HEK293T (cell line): ENCODE data around the gene CTIF.

ENCODE experiments used
- CTCF ChIA-PET: fragments of 350-600 bp; formaldehyde crosslinking; extraction: SDS; loops from one replicate; lab custom pipeline; 2021; ENCODE audit warnings: antibody characterized with exemption, inconsistent platforms; lab: Yijun Ruan, JAX
- POLR2A ChIA-PET: fragments of 350-600 bp; formaldehyde crosslinking; extraction: SDS; loops from one replicate; lab custom pipeline; 2020; ENCODE audit warnings: antibody characterized with exemption, inconsistent platforms; lab: Yijun Ruan, JAX
- DNase-seq: peaks from one replicate; pipeline ENCODE4 v3.0.0; 2012; ENCODE audit warnings: mixed read lengths; ENCODE audit errors: extremely low spot score
- ARNT ChIP-seq: fragments of 450-650 bp; IDR thresholded peaks from 2 replicates; pipeline ENCODE4 v1.6.1; 2017; ENCODE audit warnings: mild to moderate bottlenecking
- BHLHE40 ChIP-seq: fragments of 450-650 bp; IDR thresholded peaks from 2 replicates; pipeline ENCODE4 v1.6.1; 2016; ENCODE audit warnings: mild to moderate bottlenecking, moderate library complexity, borderline replicate concordance
- CTBP1 ChIP-seq: fragments of 450-650 bp; IDR thresholded peaks from 2 replicates; pipeline ENCODE4 v1.6.1; 2016; ENCODE audit warnings: borderline replicate concordance
- ELF4 ChIP-seq: fragments of 450-650 bp; IDR thresholded peaks from 2 replicates; pipeline ENCODE4 v1.6.1; 2017; ENCODE audit warnings: antibody characterized with exemption
- FOXA1 ChIP-seq: fragments of 450-650 bp; IDR thresholded peaks from 2 replicates; pipeline ENCODE4 v1.6.1; 2016; ENCODE audit warnings: mild to moderate bottlenecking
- FOXK2 ChIP-seq: fragments of 450-650 bp; IDR thresholded peaks from 2 replicates; pipeline ENCODE4 v1.6.1; 2016; ENCODE audit warnings: mild to moderate bottlenecking
- FOXM1 ChIP-seq: fragments of 450-650 bp; IDR thresholded peaks from 2 replicates; pipeline ENCODE4 v1.6.1; 2017; ENCODE audit warnings: mild to moderate bottlenecking, borderline replicate concordance
- HDGF ChIP-seq: fragments of 450-650 bp; IDR thresholded peaks from 2 replicates; pipeline ENCODE4 v1.6.1; 2017; ENCODE audit warnings: antibody characterized with exemption, borderline replicate concordance
- L3MBTL2 ChIP-seq: fragments of 450-650 bp; conservative IDR thresholded peaks from 2 replicates; pipeline ENCODE4 v1.6.1; 2016; ENCODE audit warnings: mild to moderate bottlenecking
- LEF1 ChIP-seq: fragments of 450-650 bp; IDR thresholded peaks from 2 replicates; pipeline ENCODE4 v1.6.1; 2017; ENCODE audit warnings: mild to moderate bottlenecking, borderline replicate concordance
- NFRKB ChIP-seq: fragments of 450-650 bp; IDR thresholded peaks from 2 replicates; pipeline ENCODE4 v1.6.1; 2016; ENCODE audit warnings: mild to moderate bottlenecking, moderate library complexity
- PKNOX1 ChIP-seq: fragments of 450-650 bp; IDR thresholded peaks from 2 replicates; pipeline ENCODE4 v1.6.1; 2016
- SP1 ChIP-seq: fragments of 450-650 bp; IDR thresholded peaks from 2 replicates; pipeline ENCODE4 v1.6.1; 2017
- SUZ12 ChIP-seq: fragments of 450-650 bp; IDR thresholded peaks from 2 replicates; pipeline ENCODE4 v1.6.1; 2016; ENCODE audit warnings: mild to moderate bottlenecking
- TARDBP ChIP-seq: fragments of 450-650 bp; IDR thresholded peaks from 2 replicates; pipeline ENCODE4 v1.6.1; 2016
- ZNF384 ChIP-seq: fragments of 450-650 bp; IDR thresholded peaks from 2 replicates; pipeline ENCODE4 v1.6.1; 2016

CTIF gene

GRCh38 chr18:48821845-48822244 lies 283.0 kb downstream of the CTIF start:
- no peak for DNase-seq
- ChIA-PET CTCF (no interaction called here), POLR2A (no interaction called here)
- no peak for TF ChIP-seq HDGF
- TF ChIP-seq FOXM1: no peak
- TF ChIP-seq ARNT: no peak
- TF ChIP-seq LEF1: no peak
- TF ChIP-seq TARDBP: no peak
- no peak for TF ChIP-seq PKNOX1
- no peak for TF ChIP-seq ZNF384
- no peak for TF ChIP-seq ELF4
- TF ChIP-seq CTBP1: no peak
- no peak for TF ChIP-seq SP1
- no peak for TF ChIP-seq SUZ12
- TF ChIP-seq NFRKB: no peak
- TF ChIP-seq FOXK2: no peak
- TF ChIP-seq FOXA1: no peak

GRCh38 chr18:48824231-48824970 lies 285.6 kb downstream of the CTIF start:
- no peak for DNase-seq
- POLR2A ChIA-PET: no interaction called here
- CTCF ChIA-PET: no interaction called here
- TF ChIP-seq FOXK2: no peak
- TF ChIP-seq ARNT: no peak
- TF ChIP-seq TARDBP: no peak
- TF ChIP-seq HDGF: no peak
- TF ChIP-seq BHLHE40: no peak
- no peak for TF ChIP-seq NFRKB
- TF ChIP-seq ELF4: no peak

GRCh38 chr18:48825101-48825745 lies 286.4 kb downstream of the CTIF start:
- no peak for DNase-seq

DNA sequence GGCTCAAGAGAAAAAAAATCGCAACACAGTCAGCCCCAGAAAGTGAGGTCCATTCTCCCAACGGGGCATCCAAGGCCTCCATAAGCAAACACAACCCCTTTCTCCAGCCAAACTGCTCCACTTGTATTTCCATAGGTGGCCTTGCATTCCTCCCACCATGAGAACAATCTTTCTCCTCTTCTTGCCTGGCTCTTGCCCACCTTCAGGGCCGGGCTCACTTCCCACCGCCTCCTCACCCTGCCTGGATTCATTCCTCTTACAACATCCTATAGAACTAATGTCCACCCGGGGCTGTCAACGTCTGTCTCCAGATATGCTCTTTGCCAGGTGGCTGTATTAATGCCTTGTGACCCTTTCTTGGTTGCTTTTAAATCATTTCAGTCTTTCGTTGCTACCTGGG lies 287.4 kb downstream of the CTIF start:
- no peak for TF ChIP-seq ZNF384
- TF ChIP-seq LEF1: no peak
- no peak for TF ChIP-seq PKNOX1
- no peak for TF ChIP-seq ARNT
- TF ChIP-seq SUZ12: no peak
- no peak for TF ChIP-seq FOXM1
- TF ChIP-seq FOXA1: no peak
- no peak for TF ChIP-seq NFRKB
- TF ChIP-seq FOXK2: no peak
- no peak for TF ChIP-seq CTBP1
- no peak for TF ChIP-seq HDGF
- POLR2A ChIA-PET: no interaction called here
- CTCF ChIA-PET: interaction anchor here (0.6 kb wide), 1 partner anchor 129 kb away, joined by 3 read pairs; no protein-coding TSS in a partner anchor
- no peak for DNase-seq

More at GRCh38 chr18:48825101-48825745, 286.4 kb downstream of the CTIF start:
- ChIA-PET CTCF (no interaction called here), POLR2A (no interaction called here)
- TF ChIP-seq FOXM1: no peak
- TF ChIP-seq L3MBTL2: no peak
- TF ChIP-seq PKNOX1: no peak
- no peak for TF ChIP-seq SUZ12
- TF ChIP-seq TARDBP: no peak
- no peak for TF ChIP-seq ZNF384
- TF ChIP-seq NFRKB: no peak
- TF ChIP-seq ELF4: no peak

DNA sequence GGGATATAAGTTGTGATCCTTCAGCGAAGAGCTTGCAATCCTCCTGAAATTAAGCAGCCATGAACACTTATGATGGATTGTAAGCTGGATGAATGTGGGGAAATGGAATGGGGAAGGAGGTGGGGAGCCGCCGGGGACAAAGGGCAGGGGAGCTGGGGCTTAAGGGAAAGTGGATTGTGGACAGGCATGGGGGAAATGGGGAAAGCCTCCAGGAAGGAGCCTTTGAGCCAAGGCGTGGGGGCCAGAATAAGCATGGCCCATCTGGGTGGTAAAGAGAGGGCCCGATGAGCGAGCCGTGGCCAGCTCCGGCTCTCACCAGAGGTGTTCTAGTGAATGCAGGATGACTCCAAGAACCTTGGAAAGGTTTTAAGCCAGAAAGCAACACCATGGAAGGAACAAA lies 288.0 kb downstream of the CTIF start:
- DNase-seq: no peak
- POLR2A ChIA-PET: no interaction called here
- no peak for TF ChIP-seq ARNT
- no peak for TF ChIP-seq L3MBTL2
- no peak for TF ChIP-seq SP1
- TF ChIP-seq FOXA1: no peak
- TF ChIP-seq FOXM1: no peak
- no peak for TF ChIP-seq ZNF384
- TF ChIP-seq ELF4: no peak
- CTCF ChIA-PET: interaction anchor here (0.6 kb wide), 2 partner anchors 129 to 555 kb away, joined by 3 read pairs; no protein-coding TSS in a partner anchor
